Astrocyte of the spinal cord (primary cell): ENCODE results near the gene OR5AN1.

Source experiments
- DNase-seq: peaks from one replicate; pipeline ENCODE4 v3.0.0; 2011; ENCODE audit warnings: low read depth, low spot score
- H3K4me3 ChIP-seq: 2 replicates; pipeline ENCODE4 v1.5.1; 2011; ENCODE audit warnings: low read depth, mild to moderate bottlenecking, low read length, moderate library complexity
- in situ Hi-C: cut with HindIII; loops from 2 replicates; pipeline ENCODE4 v1.10.0; 2017; ENCODE audit warnings: low sequenced_read_pairs
- TF ChIP-seq, protein P1 (sequence below): IDR thresholded peaks from 2 replicates; pipeline ENCODE4 v1.5.1; 2012; ENCODE audit warnings: low read depth, mild to moderate bottlenecking, low read length, inconsistent platforms

Gene OR5AN1

GRCh38 chr11:59417023-59417422, 58.3 kb downstream of the OR5AN1 start:
- H3K4me3 ChIP-seq, result no peak overlapping the region
- no peak for DNase-seq
- in situ Hi-C loops, result no loop called here
- TF ChIP-seq, protein P1, sequence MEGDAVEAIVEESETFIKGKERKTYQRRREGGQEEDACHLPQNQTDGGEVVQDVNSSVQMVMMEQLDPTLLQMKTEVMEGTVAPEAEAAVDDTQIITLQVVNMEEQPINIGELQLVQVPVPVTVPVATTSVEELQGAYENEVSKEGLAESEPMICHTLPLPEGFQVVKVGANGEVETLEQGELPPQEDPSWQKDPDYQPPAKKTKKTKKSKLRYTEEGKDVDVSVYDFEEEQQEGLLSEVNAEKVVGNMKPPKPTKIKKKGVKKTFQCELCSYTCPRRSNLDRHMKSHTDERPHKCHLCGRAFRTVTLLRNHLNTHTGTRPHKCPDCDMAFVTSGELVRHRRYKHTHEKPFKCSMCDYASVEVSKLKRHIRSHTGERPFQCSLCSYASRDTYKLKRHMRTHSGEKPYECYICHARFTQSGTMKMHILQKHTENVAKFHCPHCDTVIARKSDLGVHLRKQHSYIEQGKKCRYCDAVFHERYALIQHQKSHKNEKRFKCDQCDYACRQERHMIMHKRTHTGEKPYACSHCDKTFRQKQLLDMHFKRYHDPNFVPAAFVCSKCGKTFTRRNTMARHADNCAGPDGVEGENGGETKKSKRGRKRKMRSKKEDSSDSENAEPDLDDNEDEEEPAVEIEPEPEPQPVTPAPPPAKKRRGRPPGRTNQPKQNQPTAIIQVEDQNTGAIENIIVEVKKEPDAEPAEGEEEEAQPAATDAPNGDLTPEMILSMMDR, result no peak

- no peak for DNase-seq
- TF ChIP-seq, protein P1, result no peak
- in situ Hi-C loops, result no loop called here
- H3K4me3 ChIP-seq, result no peak overlapping the region
Observed at GRCh38 chr11:59418156-59418555, 59.5 kb downstream of the OR5AN1 start.
